Retinal pigment epithelial cell (primary cell): ENCODE data around the gene C18orf63.

Experiments used
- DNase-seq: peaks from one replicate; pipeline ENCODE4 v3.0.0-alpha.2; 2010; ENCODE audit warnings: low read depth
- H3K4me3 ChIP-seq: 2 replicates; pipeline ENCODE4 v1.5.1; 2011; ENCODE audit warnings: mild to moderate bottlenecking, low read length, control low read depth, moderate library complexity
- CTCF ChIP-seq: conservative IDR thresholded peaks from 2 replicates; pipeline ENCODE4 v1.5.1; 2011; ENCODE audit warnings: low read depth, low read length, control low read depth, inconsistent platforms

The C18orf63 gene

GRCh38 chr18:74286106-74286855 is 29.4 kb upstream of the C18orf63 start:
- DNase-seq, result no peak
- TF ChIP-seq CTCF, result no peak
- no peak overlapping the region for H3K4me3 ChIP-seq

GRCh38 chr18:74286856-74287255 is 28.8 kb upstream of the C18orf63 start:
- no peak for DNase-seq
- no peak for TF ChIP-seq CTCF
- no peak overlapping the region for H3K4me3 ChIP-seq

GRCh38 chr18:74288041-74288440 is 27.6 kb upstream of the C18orf63 start:
- no peak overlapping the region for H3K4me3 ChIP-seq
- TF ChIP-seq CTCF, result no peak
- no peak for DNase-seq

- no peak for DNase-seq
Measured at GRCh38 chr18:74288730-74289129, 26.9 kb upstream of the C18orf63 start.

GRCh38 chr18:74289137-74289536 is 26.5 kb upstream of the C18orf63 start:
- DNase-seq, result no peak
- no peak for TF ChIP-seq CTCF
- no peak overlapping the region for H3K4me3 ChIP-seq

More at GRCh38 chr18:74288730-74289129, 26.9 kb upstream of the C18orf63 start:
- TF ChIP-seq CTCF, result no peak
- H3K4me3 ChIP-seq, result no peak overlapping the region

- no peak for TF ChIP-seq CTCF
- no peak for DNase-seq
- no peak overlapping the region for H3K4me3 ChIP-seq
Measured at GRCh38 chr18:74290021-74290420, 25.6 kb upstream of the C18orf63 start.

GRCh38 chr18:74290794-74291471 is 24.7 kb upstream of the C18orf63 start:
- no peak for DNase-seq
- TF ChIP-seq CTCF, result no peak
- peak overlapping the region; percentile 74 for H3K4me3 ChIP-seq
